Measurements from ENCODE around the gene DSC1. TPM values are rescaled to one million over a fixed set of nuclear protein-coding genes. Genes with fewer than 3 reads are reported as not detected.
"Not testable (repeated sequence)": the region's sequence is repeated elsewhere in the genome, so short reads cannot be mapped to it uniquely, and the experiment has no call there.

The DSC1 gene
- total and polyA plus RNA-seq, 2 of the 4 experiments (the other 2 are of a cell fraction): not detected

DNA sequence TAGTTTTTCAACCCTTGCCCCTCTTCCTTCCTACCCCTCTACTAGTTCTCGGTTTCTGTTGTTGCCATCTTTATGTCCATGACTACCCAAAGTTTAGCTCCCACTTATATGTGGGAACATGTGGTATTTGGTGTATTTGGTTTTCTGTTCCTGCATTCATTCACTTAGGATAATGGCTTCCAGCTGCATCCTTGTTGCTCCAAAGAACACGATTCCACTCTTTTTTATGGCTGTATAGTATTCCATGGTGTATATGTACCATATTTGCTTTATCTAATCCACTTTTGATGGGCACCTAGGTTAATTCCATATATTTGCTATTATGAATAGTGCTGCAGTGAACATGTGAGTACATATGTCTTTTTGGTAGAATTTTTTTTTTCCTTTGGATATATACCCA, 20.6 kb upstream of the DSC1 start:
- TF ChIP-seq MAZ (IDR thresholded peaks at IDR 0.05; ENCODE audit: borderline replicate concordance, low read depth, low read length) (no peak), BHLHE40 (IDR thresholded peaks at IDR 0.05; ENCODE audit: low read depth, low read length) (no peak), CTCF (conservative IDR thresholded peaks at IDR 0.05; ENCODE audit: low read depth, low read length) (no peak), USF2 (IDR thresholded peaks at IDR 0.05; ENCODE audit: low read depth, low read length) (no peak), RCOR1 (IDR thresholded peaks at IDR 0.05; ENCODE audit: insufficient replicate concordance, low read length) (no peak), NFE2L2 (IDR thresholded peaks at IDR 0.05; ENCODE audit: low read depth, low read length) (no peak), POLR2A (IDR thresholded peaks at IDR 0.05; ENCODE audit: low read depth, low read length) (no peak)
- Histone ChIP-seq H2BK120ac (ENCODE audit: low read depth, low read length) (no peak overlapping the region), H3K27me3 (ENCODE audit: control insufficient read depth, insufficient read depth, low read length) (no peaks in the 10 kb centered on the region), H3K4me1 (ENCODE audit: control insufficient read depth, insufficient read depth, low read length) (no peaks in the 10 kb centered on the region), H2BK5ac (ENCODE audit: low read depth, low read length, poor library complexity, severe bottlenecking) (no peak overlapping the region), H3K18ac (ENCODE audit: low read depth, low read length) (no peak overlapping the region), H3K36me3 (ENCODE audit: control insufficient read depth, insufficient read depth, low read length) (no peaks in the 10 kb centered on the region), H3K4me3 (ENCODE audit: insufficient read depth, low read depth, low read length) (no peak overlapping the region), H4K5ac (ENCODE audit: low read depth, low read length) (no peak overlapping the region), H3K23ac (ENCODE audit: low read depth, low read length) (no peak overlapping the region), H3K27ac (ENCODE audit: insufficient read depth, low read length) (no peak overlapping the region), H3K4me2 (ENCODE audit: low read depth, low read length) (no peak overlapping the region), H2BK20ac (ENCODE audit: low read depth, low read length) (no peak overlapping the region), H4K91ac (ENCODE audit: insufficient read depth, low read depth, low read length) (no peak overlapping the region), H3K9ac (ENCODE audit: low read depth, low read length) (no peak overlapping the region), H2AFZ (replicated peaks; ENCODE audit: low read length, poor library complexity) (no peak overlapping the region), H3K4ac (ENCODE audit: low read depth, low read length) (no peak overlapping the region), H2AK5ac (ENCODE audit: low read depth, low read length) (no peak overlapping the region), H2BK15ac (ENCODE audit: low read depth, low read length) (no peak overlapping the region), H3K56ac (ENCODE audit: extremely low read depth, insufficient read depth, low read length) (no peak overlapping the region), H3K9me1 (ENCODE audit: insufficient read depth, low read length) (no peaks in the 10 kb centered on the region), H3K14ac (replicated peaks; ENCODE audit: low read depth, low read length) (no peak overlapping the region), H4K8ac (ENCODE audit: low read depth in 2 of 2, low read length in 2 of 2) (no peak overlapping the region), H4K20me1 (ENCODE audit: insufficient read depth, low read length) (no peaks in the 10 kb centered on the region), H3K9me3 (ENCODE audit: control insufficient read depth, insufficient read depth, low read length) (no peaks in the 10 kb centered on the region), H3K79me1 (ENCODE audit: low read depth in 1 of 2, low read length in 2 of 2) (no peaks in the 10 kb centered on the region), H2AK9ac (replicated peaks; ENCODE audit: low read depth, low read length, poor library complexity) (no peak overlapping the region)
- no TSS peak for BruUV-seq (replicated peaks)
- no CpG with 5 or more reads among the region's 2 CpGs for whole genome bisulfite sequencing, 2 experiments (ENCODE audit: extremely low coverage in 2 of 2, insufficient read length in 1 of 2)
- DNase-seq: no peak
- POLR2A ChIA-PET (ENCODE audit: unreplicated experiment): no interaction called here
- intact Hi-C loops (cut with micrococcal nuclease) (no loop called here), in situ Hi-C loops (cut with MboI; ENCODE audit: low sequenced_read_pairs) (no loop called here), dilution Hi-C loops (cut with HindIII; ENCODE audit: low sequenced_read_pairs, unreplicated experiment) (no loop called here)
- ATAC-seq (ENCODE audit: low read depth): no peak
- CTCF ChIA-PET: interaction anchor here (0.6 kb wide), 1 partner anchor 613 kb away, joined by 3 read pairs; no protein-coding TSS in a partner anchor

DNA sequence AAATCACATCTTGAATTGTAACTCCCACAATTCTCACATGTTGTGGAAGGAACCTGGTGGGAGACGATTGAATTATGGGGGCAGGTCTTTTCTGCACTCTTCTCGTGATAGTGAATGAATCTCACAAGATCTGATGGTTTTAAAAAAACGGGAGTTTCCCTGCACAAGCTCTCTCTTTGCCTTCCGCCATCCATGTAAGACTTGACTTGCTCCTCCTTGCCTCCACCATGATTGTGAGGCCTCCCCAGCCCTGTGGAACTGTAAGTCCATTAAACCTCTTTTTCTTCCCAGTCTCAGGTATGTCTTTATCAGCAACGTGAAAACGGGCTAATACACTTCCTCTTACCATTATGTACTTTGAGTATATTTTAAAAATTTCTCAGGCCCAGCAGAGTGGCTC, 14.7 kb upstream of the DSC1 start:
- H3K9ac ChIP-seq (ENCODE audit: low read depth, low read length); dilution Hi-C loops (cut with HindIII; ENCODE audit: low sequenced_read_pairs, unreplicated experiment); H3K4ac ChIP-seq (ENCODE audit: low read depth, low read length); H2AK5ac ChIP-seq (ENCODE audit: low read depth, low read length); BruUV-seq (replicated peaks); H2BK120ac ChIP-seq (ENCODE audit: low read depth, low read length); CTCF ChIA-PET; H4K91ac ChIP-seq (ENCODE audit: insufficient read depth, low read depth, low read length); H3K14ac ChIP-seq (replicated peaks; ENCODE audit: low read depth, low read length); H4K8ac ChIP-seq (ENCODE audit: low read depth in 2 of 2, low read length in 2 of 2); H3K79me1 ChIP-seq (ENCODE audit: low read depth in 1 of 2, low read length in 2 of 2); H3K27me3 ChIP-seq (ENCODE audit: control insufficient read depth, insufficient read depth, low read length); H3K4me1 ChIP-seq (ENCODE audit: control insufficient read depth, insufficient read depth, low read length); H3K4me3 ChIP-seq (ENCODE audit: insufficient read depth, low read depth, low read length); POLR2A ChIA-PET (ENCODE audit: unreplicated experiment); H3K36me3 ChIP-seq (ENCODE audit: control insufficient read depth, insufficient read depth, low read length); H4K20me1 ChIP-seq (ENCODE audit: insufficient read depth, low read length); in situ Hi-C loops (cut with MboI; ENCODE audit: low sequenced_read_pairs); ATAC-seq (ENCODE audit: low read depth); H2BK20ac ChIP-seq (ENCODE audit: low read depth, low read length); H2AK9ac ChIP-seq (replicated peaks; ENCODE audit: low read depth, low read length, poor library complexity); H2AFZ ChIP-seq (replicated peaks; ENCODE audit: low read length, poor library complexity); H2BK5ac ChIP-seq (ENCODE audit: low read depth, low read length, poor library complexity, severe bottlenecking); DNase-seq; H3K27ac ChIP-seq (ENCODE audit: insufficient read depth, low read length); H3K18ac ChIP-seq (ENCODE audit: low read depth, low read length); H3K56ac ChIP-seq (ENCODE audit: extremely low read depth, insufficient read depth, low read length); intact Hi-C loops (cut with micrococcal nuclease); H2BK15ac ChIP-seq (ENCODE audit: low read depth, low read length); H3K9me1 ChIP-seq (ENCODE audit: insufficient read depth, low read length); H3K4me2 ChIP-seq (ENCODE audit: low read depth, low read length); H3K9me3 ChIP-seq (ENCODE audit: control insufficient read depth, insufficient read depth, low read length); H4K5ac ChIP-seq (ENCODE audit: low read depth, low read length); H3K23ac ChIP-seq (ENCODE audit: low read depth, low read length): not testable (repeated sequence)
- WGBS, 2 experiments (ENCODE audit: extremely low coverage in 2 of 2, insufficient read length in 1 of 2): no CpG with 5 or more reads among the region's 6 CpGs
